T1000 (cell line): Measurements from ENCODE around the gene SHROOM3.
"Not testable (repeated sequence)": the region's sequence is repeated elsewhere in the genome, so short reads cannot be mapped to it uniquely, and the experiment has no call there.

Experiments used
- DNase-seq: peaks from one replicate; lab custom pipeline; 2025; ENCODE audit warnings: mixed read lengths; lab: John Stamatoyannopoulos, UW

Gene SHROOM3

DNA sequence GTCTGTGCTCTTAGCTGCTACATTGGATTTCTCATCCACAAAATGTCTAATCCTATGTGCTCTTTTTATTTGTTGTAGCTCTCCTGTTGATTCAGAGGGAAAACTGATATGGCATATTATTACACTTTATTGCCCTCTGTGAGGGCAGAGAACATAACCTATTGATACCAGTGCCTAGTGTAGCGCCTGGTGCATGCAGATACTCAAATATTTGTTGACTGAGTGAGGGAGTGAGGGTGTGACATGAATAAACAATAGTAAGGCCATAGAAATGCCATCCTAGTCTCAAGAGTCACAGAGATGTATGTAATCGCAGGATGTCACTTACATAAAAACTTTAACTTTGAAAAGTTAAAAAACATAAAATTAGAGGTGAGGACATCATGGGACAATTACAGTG lies 159.1 kb downstream of the SHROOM3 start:
- DNase-seq = no peak

GRCh38 chr4:76595435-76595834 lies 160.4 kb downstream of the SHROOM3 start:
- no peak for DNase-seq

GRCh38 chr4:76596713-76597112 lies 161.7 kb downstream of the SHROOM3 start:
- no peak for DNase-seq

DNA sequence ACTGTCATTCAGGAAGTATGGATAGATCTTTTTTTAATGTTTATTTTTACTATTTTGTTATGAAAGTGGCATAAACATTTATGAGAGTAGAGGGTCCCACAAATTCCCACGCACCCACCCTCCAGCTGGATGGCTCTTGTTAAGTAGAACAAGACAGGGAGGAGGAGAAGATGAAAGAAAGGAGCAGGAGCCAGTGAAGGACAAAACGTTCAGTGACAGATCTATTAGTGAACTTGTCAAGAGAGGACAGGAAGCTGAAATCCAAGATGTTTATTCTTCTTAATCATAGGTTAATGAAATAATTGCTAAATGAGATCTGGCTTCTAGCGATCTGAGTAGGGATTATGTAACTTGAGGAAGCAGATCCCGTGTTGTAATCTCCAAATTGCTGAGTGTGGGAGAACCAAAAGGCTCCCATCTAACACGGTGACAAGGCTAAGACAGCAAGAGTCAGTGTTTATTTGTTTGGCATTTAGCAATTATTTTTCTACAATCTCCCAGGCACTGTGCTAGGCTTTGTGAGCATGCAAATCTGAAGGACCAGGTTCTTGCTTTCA lies 162.5 kb downstream of the SHROOM3 start:
- DNase-seq = no peak

GRCh38 chr4:76600447-76600846 lies 165.4 kb downstream of the SHROOM3 start:
- no peak for DNase-seq

DNA sequence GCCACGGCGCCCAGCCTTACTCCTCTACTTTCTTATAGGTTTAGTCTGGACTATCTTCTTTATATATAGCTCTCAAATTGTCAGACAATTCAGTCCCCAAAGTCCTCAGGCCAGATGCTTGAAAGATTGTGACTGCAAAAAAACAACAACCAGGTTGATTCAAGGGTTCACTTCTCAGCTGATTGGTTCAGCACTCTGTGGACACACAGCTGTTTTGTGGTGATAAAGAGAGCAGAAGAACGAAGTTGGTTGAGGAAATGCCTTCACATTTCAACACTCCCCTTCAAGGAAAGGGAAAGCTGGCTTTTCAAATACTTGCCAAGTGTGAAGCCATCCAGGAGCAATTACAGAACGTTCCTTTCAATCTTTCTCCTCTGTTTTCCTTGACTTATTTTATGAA lies 166.8 kb downstream of the SHROOM3 start:
- DNase-seq = no peak

DNA sequence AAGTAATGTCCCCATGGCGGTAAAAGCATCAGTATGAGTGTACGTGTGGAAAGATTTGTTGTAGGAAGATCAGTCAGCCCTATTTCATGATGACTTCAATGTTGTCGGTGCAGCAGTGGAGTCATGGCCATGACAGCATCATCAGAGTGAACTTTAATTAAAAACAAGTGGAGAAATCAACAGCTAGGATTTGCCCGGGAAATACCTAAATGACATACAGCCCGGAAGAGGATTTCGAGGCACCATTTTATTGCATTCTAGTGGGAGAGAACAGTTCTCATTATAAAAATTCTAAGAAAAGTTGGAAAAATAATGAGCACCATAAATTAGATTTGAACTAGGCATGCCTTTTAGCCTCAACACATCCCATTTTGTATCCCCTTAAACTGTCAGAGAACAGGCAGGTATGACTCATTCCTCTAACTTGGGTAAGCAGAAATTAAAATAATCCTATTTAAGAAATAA lies 170.1 kb downstream of the SHROOM3 start:
- no peak for DNase-seq

DNA sequence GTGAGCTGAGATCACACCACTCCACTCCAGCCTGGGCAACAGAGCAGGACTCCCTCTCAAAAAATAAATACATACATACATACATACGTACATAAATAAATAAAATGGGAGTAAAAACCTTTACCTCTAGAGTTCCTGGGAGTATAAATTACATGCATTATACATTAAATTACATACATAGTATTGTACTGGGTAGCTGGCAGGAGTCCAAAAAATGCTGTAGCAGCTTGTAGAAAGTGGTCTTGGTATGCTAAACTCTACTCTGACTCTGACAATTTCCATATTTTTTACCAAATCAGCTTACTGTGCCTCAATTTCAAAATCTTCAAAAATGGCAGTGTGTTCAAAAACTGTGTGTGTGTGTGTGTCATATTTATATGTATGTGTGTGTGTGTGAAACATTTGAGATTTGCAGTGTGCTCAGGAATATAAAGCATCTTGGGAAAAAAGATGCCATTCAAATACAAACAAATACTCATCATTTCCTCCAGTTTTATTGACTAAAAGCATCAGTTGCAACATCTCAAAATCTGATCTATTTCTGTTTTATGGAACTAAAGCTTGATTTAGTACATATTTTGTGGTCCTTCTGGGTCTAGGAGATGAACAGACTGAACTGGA lies 171.7 kb downstream of the SHROOM3 start:
- no peak for DNase-seq

GRCh38 chr4:76607266-76607799 lies 172.3 kb downstream of the SHROOM3 start:
- no peak for DNase-seq

GRCh38 chr4:76607846-76608245 lies 172.8 kb downstream of the SHROOM3 start:
- DNase-seq = no peak

DNA sequence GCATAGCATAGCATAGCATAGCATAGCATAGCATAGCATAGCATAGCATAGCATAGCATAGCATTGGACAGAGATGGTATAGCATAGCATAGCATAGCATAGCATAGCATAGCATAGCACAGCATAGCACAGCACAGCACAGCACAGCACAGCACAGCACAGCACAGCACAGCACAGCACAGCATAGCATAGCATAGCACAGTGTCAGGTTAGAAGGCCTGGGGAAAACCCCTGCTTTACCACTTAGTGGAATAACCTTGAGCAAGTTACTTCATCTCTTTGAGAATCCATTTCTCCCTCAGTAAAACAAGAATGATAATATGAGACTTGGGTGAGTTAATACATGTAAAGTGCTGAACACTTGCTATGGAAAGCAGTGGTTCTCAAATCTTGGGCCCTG lies 173.5 kb downstream of the SHROOM3 start:
- not testable (repeated sequence) for DNase-seq

DNA sequence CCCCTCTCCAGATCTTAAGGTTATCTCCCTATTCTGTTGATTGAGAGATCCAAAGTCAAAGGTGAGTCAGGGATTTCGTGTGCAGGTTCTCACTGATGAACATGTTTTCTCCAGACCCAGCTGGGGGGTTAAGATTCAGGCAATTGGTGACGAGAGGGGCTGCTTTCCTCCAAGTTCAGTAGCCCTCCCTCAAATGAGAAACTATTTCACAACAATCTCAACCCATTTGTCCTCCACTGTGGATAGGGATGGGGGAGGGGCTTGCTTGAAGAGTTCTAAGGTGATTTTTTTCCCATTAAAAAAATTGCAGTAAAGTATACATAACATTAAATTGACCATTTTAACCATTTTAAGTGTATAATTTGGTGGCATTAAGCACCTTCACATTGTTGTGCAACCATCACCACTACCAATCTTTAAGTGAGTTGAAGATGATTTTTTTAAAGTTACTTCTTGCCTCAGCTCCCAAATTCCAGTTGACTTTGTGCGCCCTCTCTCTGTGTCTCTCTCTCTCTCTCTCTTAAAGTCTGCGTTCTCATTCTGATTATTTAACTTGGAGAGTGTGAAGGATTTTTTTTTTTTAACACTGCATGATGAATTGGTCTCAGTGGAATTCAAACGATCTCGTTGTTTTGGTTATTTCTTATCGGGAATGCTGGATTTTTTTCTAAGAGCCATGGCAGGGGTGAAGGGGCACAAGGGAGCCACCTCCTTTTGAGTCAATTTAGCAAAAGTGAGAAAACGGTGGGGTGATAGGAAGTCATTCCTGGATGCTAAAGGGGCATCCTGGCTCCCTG lies 175.9 kb downstream of the SHROOM3 start:
- no peak for DNase-seq

GRCh38 chr4:76611616-76612207 lies 176.7 kb downstream of the SHROOM3 start:
- DNase-seq = no peak

GRCh38 chr4:76614589-76614988 lies 179.6 kb downstream of the SHROOM3 start:
- DNase-seq = no peak

- DNase-seq = no peak
These were observed 181.0 kb downstream of the SHROOM3 start for GRCh38 chr4:76615999-76616398.

DNA sequence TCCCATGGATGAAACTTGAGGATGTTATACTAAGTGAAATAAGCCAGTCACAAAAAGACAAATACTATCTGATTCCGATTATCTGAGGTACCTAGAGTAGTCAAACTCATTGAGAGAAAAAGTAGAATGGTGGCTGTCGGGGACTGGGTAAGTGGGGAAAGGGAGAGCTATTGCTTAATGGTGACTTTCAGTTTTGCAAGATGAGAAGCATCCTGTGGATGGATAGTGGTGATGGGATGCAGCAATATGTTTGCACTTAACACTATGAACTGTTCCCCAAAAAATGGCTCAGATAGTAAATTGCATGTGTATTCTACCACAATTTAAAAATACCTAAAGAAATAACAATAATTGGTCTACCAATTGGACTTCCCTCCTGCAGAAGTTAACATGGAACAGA lies 181.5 kb downstream of the SHROOM3 start:
- no peak for DNase-seq

DNA sequence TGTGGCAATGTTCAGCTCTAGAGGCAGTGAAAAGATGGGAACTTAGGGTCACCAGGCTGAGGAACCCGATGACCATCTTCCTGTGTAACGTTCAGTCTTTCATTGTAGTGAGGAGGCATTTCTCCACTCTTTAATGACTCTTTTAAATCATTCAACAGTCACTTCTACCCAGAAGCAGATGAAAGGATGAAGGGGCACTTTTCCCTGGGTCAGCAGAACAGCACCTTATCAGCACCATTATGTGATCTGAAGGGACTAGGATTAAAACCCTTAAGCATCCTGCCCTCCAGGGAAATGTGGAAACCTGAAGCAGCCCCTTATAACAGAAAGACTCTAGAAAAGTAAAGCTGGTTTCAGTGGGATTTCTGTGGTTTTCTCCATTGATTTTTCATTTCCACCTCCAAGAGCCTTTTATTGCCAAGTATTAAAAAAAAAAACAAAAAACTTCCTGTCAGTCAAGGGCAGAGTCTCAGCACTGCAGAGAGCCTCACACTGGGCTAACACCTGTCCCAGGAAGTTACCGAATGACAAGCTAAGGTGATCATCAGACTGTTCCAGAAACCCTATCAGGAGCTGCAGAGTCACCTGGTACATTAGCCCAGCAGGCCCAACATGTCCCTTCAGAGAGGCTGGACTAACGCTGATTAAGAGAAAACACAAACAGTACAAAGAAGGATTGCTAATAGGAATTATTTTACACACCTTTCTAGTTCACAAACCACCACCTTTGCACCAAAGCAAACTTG lies 185.9 kb downstream of the SHROOM3 start:
- no peak for DNase-seq

DNA sequence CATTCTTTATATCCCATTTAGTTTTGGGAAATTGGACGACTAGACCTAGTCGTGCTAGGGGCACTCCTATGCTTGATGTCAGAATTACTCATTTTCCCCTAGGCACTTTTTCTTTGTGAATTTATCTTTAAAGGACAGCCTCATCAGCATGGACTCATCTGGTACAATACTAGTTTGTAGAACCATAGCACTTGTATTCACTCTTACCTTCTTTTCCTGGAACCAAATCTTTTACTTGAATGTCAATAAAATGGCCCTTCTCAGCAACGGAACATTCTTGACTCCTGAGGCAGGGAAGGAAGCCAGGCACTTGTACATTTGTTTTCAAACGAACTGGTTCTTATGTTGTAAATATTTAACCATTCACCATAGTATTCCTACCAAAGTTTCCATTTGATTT lies 187.1 kb downstream of the SHROOM3 start:
- DNase-seq = no peak

DNA sequence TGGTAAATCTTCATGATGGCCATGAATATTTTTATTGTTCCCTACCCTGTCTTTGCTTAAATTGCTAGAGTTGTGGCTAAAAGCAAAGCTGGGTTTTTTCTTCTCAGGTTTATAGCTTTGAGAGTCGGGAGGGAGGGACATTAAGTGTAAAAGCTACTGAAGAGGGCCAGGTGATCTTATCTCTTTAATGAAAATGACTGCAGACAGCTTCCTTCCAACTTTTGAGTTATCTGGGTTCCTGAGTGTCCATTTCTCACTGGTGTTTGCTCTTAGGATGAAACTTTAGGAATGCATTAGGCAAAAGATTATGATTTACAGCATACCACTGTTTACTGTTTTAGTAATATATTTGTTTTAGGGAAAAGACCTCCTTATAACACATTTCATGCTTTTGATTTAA lies 187.7 kb downstream of the SHROOM3 start:
- DNase-seq = no peak

GRCh38 chr4:76623217-76624045 lies 188.4 kb downstream of the SHROOM3 start:
- DNase-seq = no peak

GRCh38 chr4:76624241-76624681 lies 189.2 kb downstream of the SHROOM3 start:
- DNase-seq = no peak
